Glutamatergic neuron (in vitro differentiated cells): Measurements from ENCODE around the gene HID1. TPM values are rescaled to one million over a fixed set of nuclear protein-coding genes. Genes with fewer than 3 reads are reported as not detected.

ENCODE experiments used
- DNase-seq: peaks from one replicate; pipeline ENCODE4 v3.0.0; 2022
- H3K27ac Mint-ChIP-seq: one replicate; pipeline ENCODE4 v1.8.0; 2020; ENCODE audit warnings: mild to moderate bottlenecking, mixed read lengths, inconsistent platforms; ENCODE audit not compliant: unreplicated experiment
- H3K27me3 Mint-ChIP-seq: one replicate; pipeline ENCODE4 v1.8.0; 2020; ENCODE audit warnings: mild to moderate bottlenecking, moderate library complexity, mixed read lengths, inconsistent platforms; ENCODE audit not compliant: unreplicated experiment
- H3K36me3 Mint-ChIP-seq: one replicate; pipeline ENCODE4 v1.8.0; 2020; ENCODE audit warnings: mild to moderate bottlenecking, mixed read lengths, inconsistent platforms; ENCODE audit not compliant: unreplicated experiment
- H3K4me1 Mint-ChIP-seq: one replicate; pipeline ENCODE4 v1.8.0; 2020; ENCODE audit warnings: mild to moderate bottlenecking, low read depth, mixed read lengths, inconsistent platforms; ENCODE audit not compliant: unreplicated experiment
- H3K4me3 Mint-ChIP-seq: one replicate; pipeline ENCODE4 v1.8.0; 2020; ENCODE audit warnings: mild to moderate bottlenecking, mixed read lengths, inconsistent platforms; ENCODE audit not compliant: unreplicated experiment
- H3K9me3 Mint-ChIP-seq: one replicate; pipeline ENCODE4 v1.8.0; 2020; ENCODE audit warnings: mild to moderate bottlenecking, moderate library complexity, mixed read lengths, inconsistent platforms; ENCODE audit not compliant: unreplicated experiment
- CTCF ChIP-seq: fragments of 200-600 bp; sonication (generic); IDR thresholded peaks from one replicate; pipeline ENCODE4 v1.5.0; 2021; ENCODE audit not compliant: partially characterized antibody, unreplicated experiment
- total RNA-seq: library from RNA; stranded (reverse); fragmentation: NEBNext Ultra II Directional; extraction: Animal tissue kit (Norgen Biotek cat#: 25700); gene quantifications from one replicate; pipeline ENCODE4 v1.2.1, GENCODE V29; 2021; ENCODE audit not compliant: unreplicated experiment

HID1 gene
- total RNA-seq, 1 donor from 2014 or later, result 106 TPM

GRCh38 chr17:74921026-74921681 is 51.4 kb downstream of the HID1 start:
- Mint-ChIP-seq H3K4me3 (no peak overlapping the region), H3K27me3 (peaks cover 20% of the 10 kb centered on the region), H3K9me3 (peaks cover 1% of the 10 kb centered on the region), H3K27ac (no peak overlapping the region), H3K4me1 (peaks cover 2% of the 10 kb centered on the region), H3K36me3 (no peaks in the 10 kb centered on the region)
- TF ChIP-seq CTCF, result no peak
- DNase-seq, result no peak

GRCh38 chr17:74920642-74921025 is 51.9 kb downstream of the HID1 start:
- TF ChIP-seq CTCF, result no peak
- Mint-ChIP-seq H3K4me3 (no peak overlapping the region), H3K9me3 (peaks cover 1% of the 10 kb centered on the region), H3K27me3 (peaks cover 18% of the 10 kb centered on the region), H3K4me1 (peaks cover 2% of the 10 kb centered on the region), H3K27ac (no peak overlapping the region), H3K36me3 (no peaks in the 10 kb centered on the region)
- peak; percentile 42 for DNase-seq

- Mint-ChIP-seq H3K4me1 (peaks cover 2% of the 10 kb centered on the region), H3K27me3 (peaks cover 14% of the 10 kb centered on the region), H3K4me3 (no peak overlapping the region), H3K27ac (no peak overlapping the region), H3K36me3 (no peaks in the 10 kb centered on the region), H3K9me3 (peaks cover 1% of the 10 kb centered on the region)
- DNase-seq, result no peak
- TF ChIP-seq CTCF, result no peak
Measured at GRCh38 chr17:74920306-74920620, 52.3 kb downstream of the HID1 start.

GRCh38 chr17:74919440-74920305 is 52.9 kb downstream of the HID1 start:
- Mint-ChIP-seq H3K4me1 (peaks cover 2% of the 10 kb centered on the region), H3K36me3 (no peaks in the 10 kb centered on the region), H3K27me3 (peaks cover 9% of the 10 kb centered on the region), H3K27ac (no peak overlapping the region), H3K9me3 (peaks cover 1% of the 10 kb centered on the region), H3K4me3 (no peak overlapping the region)
- DNase-seq, result peak; percentile 52
- no peak for TF ChIP-seq CTCF

DNA sequence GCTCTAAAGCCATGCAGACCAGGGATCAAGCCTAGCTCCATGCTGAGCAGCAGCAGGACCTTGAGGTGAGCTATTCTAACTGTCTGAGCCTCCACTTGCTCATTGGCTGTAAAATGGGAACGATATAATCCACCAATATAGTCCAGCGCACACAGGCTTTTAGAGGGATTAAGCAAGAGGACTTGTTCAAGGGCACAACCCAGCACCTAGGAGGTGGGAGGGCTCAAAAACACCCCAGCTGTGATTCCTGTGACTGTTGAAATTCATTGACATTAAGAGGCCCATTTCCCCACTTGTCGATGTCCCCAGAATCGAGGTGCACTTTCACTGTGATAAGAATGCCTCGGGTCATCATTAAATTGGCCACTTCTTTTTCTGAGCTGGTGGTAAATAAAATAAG is 53.7 kb downstream of the HID1 start:
- DNase-seq, result no peak
- no peak for TF ChIP-seq CTCF
- peaks cover 3% of the 10 kb centered on the region for H3K9me3 Mint-ChIP-seq
- H3K4me1 Mint-ChIP-seq, result peaks cover 2% of the 10 kb centered on the region
- peaks cover 8% of the 10 kb centered on the region for H3K27me3 Mint-ChIP-seq
- H3K4me3 Mint-ChIP-seq, result no peak overlapping the region
- H3K36me3 Mint-ChIP-seq, result no peaks in the 10 kb centered on the region
- H3K27ac Mint-ChIP-seq, result no peak overlapping the region
